Measurements from ENCODE around the gene ACOX1. TPM values are rescaled to one million over a fixed set of nuclear protein-coding genes. Genes with fewer than 3 reads are reported as not detected.

The ACOX1 gene
- total and polyA plus RNA-seq, 2 of the 13 experiments (the other 11 are each of a cell fraction or from before 2014, with no cell fraction given): 86.4 to 120 TPM

DNA sequence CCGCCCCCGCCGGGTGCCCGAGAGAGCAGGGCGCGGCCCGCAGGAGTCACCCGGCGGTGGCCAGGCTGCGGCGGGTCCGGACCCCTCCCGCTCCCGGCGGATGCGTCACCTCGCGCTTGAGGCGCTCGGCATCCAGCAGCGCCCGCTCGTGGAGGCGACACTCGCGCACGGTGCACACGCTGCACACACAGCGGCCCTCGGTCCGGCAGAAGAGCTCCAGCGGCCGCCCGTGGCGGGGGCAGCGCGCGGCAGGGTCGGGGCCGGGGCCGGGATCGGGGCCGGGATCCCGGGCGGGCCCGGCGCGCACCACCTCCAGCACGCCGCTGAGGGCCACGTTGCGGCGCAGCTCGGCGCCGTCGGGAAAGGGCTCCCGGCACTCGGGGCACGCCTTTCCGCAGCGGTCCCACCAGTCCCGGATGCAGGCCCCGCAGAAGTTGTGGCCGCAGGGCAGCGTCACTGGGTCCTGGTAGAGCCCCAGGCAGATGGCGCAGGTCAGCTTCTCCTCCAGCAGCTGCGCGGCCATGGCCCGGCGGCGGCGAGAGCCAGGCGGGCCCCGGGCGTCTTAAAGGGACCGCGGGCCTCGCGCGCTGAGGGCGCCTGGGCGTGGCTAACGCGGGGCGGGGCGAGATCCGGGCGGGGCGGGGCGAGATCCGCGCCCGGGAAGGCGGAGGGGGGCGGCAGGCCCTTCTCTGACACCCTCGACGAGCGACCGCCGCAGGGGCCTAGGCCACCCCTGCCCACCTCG is 82.4 kb downstream of the ACOX1 start, which contains the start of gene TRIM65 (continued):
- TF ChIP-seq ZNF567 (CRISPR knock-in tag; IDR thresholded peaks at IDR 0.05; ENCODE audit: borderline replicate concordance) (no peak), ZBTB34 (CRISPR knock-in tag; IDR thresholded peaks at IDR 0.05) (0 out of 2 replicates have a peak, but pooled peaks have one; percentile 21), ZNF83 (CRISPR knock-in tag; IDR thresholded peaks at IDR 0.05; ENCODE audit: borderline replicate concordance) (peak; percentile 71; the same call in 1 of the 2 replicates), MTF2 (CRISPR knock-in tag; IDR thresholded peaks at IDR 0.05; ENCODE audit: borderline replicate concordance) (no peak), CREM (IDR thresholded peaks at IDR 0.05) (no peak), CREM (CRISPR knock-in tag; IDR thresholded peaks at IDR 0.05) (no peak), ATAD3A (CRISPR knock-in tag; IDR thresholded peaks at IDR 0.05) (no peak), SIX1 (CRISPR knock-in tag; IDR thresholded peaks at IDR 0.05; ENCODE audit: borderline replicate concordance) (no peak; the same call in 1 of the 2 replicates), ZNF318 (CRISPR knock-in tag; IDR thresholded peaks at IDR 0.05) (no peak), TRIM24 (CRISPR knock-in tag; IDR thresholded peaks at IDR 0.05) (no peak), CBX1 (IDR thresholded peaks at IDR 0.05; ENCODE audit: low read depth) (no peak), ZNF570 (CRISPR knock-in tag; IDR thresholded peaks at IDR 0.05; ENCODE audit: borderline replicate concordance) (no peak), ZNF124 (CRISPR knock-in tag; IDR thresholded peaks at IDR 0.05) (no peak), SIN3A (IDR thresholded peaks at IDR 0.05; ENCODE audit: borderline replicate concordance, low read depth, low read length) (peak; percentile 46; the same call in 1 of the 2 replicates), ZNF260 (CRISPR knock-in tag; IDR thresholded peaks at IDR 0.05; ENCODE audit: borderline replicate concordance, low read depth) (no peak), ZNF672 (CRISPR knock-in tag; IDR thresholded peaks at IDR 0.05) (peak; percentile 84; the same call in 1 of the 2 replicates)
- TF ChIP-seq, protein P1, sequence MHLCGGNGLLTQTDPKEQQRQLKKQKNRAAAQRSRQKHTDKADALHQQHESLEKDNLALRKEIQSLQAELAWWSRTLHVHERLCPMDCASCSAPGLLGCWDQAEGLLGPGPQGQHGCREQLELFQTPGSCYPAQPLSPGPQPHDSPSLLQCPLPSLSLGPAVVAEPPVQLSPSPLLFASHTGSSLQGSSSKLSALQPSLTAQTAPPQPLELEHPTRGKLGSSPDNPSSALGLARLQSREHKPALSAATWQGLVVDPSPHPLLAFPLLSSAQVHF (CRISPR knock-in tag; IDR thresholded peaks at IDR 0.05): peak; percentile 85; the same call in 1 of the 2 replicates
- TF ChIP-seq, protein P2, sequence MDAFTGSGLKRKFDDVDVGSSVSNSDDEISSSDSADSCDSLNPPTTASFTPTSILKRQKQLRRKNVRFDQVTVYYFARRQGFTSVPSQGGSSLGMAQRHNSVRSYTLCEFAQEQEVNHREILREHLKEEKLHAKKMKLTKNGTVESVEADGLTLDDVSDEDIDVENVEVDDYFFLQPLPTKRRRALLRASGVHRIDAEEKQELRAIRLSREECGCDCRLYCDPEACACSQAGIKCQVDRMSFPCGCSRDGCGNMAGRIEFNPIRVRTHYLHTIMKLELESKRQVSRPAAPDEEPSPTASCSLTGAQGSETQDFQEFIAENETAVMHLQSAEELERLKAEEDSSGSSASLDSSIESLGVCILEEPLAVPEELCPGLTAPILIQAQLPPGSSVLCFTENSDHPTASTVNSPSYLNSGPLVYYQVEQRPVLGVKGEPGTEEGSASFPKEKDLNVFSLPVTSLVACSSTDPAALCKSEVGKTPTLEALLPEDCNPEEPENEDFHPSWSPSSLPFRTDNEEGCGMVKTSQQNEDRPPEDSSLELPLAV (CRISPR knock-in tag; conservative IDR thresholded peaks at IDR 0.05; ENCODE audit: low read depth): peak; percentile 93
